ENCODE results near the gene FREY1. TPM values are rescaled to one million over a fixed set of nuclear protein-coding genes. Genes with fewer than 3 reads are reported as not detected.

FREY1 gene
- total and polyA plus RNA-seq, 2 of the 4 experiments (the other 2 are of a cell fraction), result 0.21 TPM; not detected in 1

- dilution Hi-C loops (cut with HindIII; ENCODE audit: low sequenced_read_pairs, unreplicated experiment) (no loop called here), in situ Hi-C loops (cut with MboI; ENCODE audit: low sequenced_read_pairs) (no loop called here), intact Hi-C loops (cut with micrococcal nuclease) (no loop called here)
- no TSS peak for BruUV-seq (replicated peaks)
- 60% methylated on average over 2 of the region's 6 CpGs; no CpG with 5 or more reads in 1 of the 2 experiments for WGBS, 2 experiments (ENCODE audit: extremely low coverage in 2 of 2, insufficient read length in 1 of 2)
- Histone ChIP-seq H3K18ac (ENCODE audit: low read depth, low read length) (no peak overlapping the region), H2BK5ac (ENCODE audit: low read depth, low read length, poor library complexity, severe bottlenecking) (no peak overlapping the region), H2AFZ (replicated peaks; ENCODE audit: low read length, poor library complexity) (no peak overlapping the region), H3K4ac (ENCODE audit: low read depth, low read length) (no peak overlapping the region), H3K79me1 (ENCODE audit: low read depth in 1 of 2, low read length in 2 of 2) (peaks cover 14 to 17% of the 10 kb centered on the region in 2 experiments), H3K27ac (ENCODE audit: insufficient read depth, low read length) (no peak overlapping the region), H3K4me2 (ENCODE audit: low read depth, low read length) (no peak overlapping the region), H3K23ac (ENCODE audit: low read depth, low read length) (no peak overlapping the region), H2BK15ac (ENCODE audit: low read depth, low read length) (no peak overlapping the region), H2AK5ac (ENCODE audit: low read depth, low read length) (no peak overlapping the region), H3K56ac (ENCODE audit: extremely low read depth, insufficient read depth, low read length) (no peak overlapping the region), H4K91ac (ENCODE audit: insufficient read depth, low read depth, low read length) (no peak overlapping the region), H3K27me3 (ENCODE audit: control insufficient read depth, insufficient read depth, low read length) (peaks cover 38% of the 10 kb centered on the region), H2AK9ac (replicated peaks; ENCODE audit: low read depth, low read length, poor library complexity) (no peak overlapping the region), H3K14ac (replicated peaks; ENCODE audit: low read depth, low read length) (no peak overlapping the region), H3K4me3 (ENCODE audit: insufficient read depth, low read depth, low read length) (no peak overlapping the region), H2BK120ac (ENCODE audit: low read depth, low read length) (no peak overlapping the region), H3K4me1 (ENCODE audit: control insufficient read depth, insufficient read depth, low read length) (no peaks in the 10 kb centered on the region), H3K36me3 (ENCODE audit: control insufficient read depth, insufficient read depth, low read length) (peaks cover 5% of the 10 kb centered on the region), H4K5ac (ENCODE audit: low read depth, low read length) (no peak overlapping the region), H4K8ac (ENCODE audit: low read depth in 2 of 2, low read length in 2 of 2) (no peak overlapping the region), H3K9ac (ENCODE audit: low read depth, low read length) (no peak overlapping the region), H4K20me1 (ENCODE audit: insufficient read depth, low read length) (peaks cover 3% of the 10 kb centered on the region), H2BK20ac (ENCODE audit: low read depth, low read length) (no peak overlapping the region), H3K9me1 (ENCODE audit: insufficient read depth, low read length) (0 out of 2 replicates have a peak, but pooled peaks cover 8% of the 10 kb centered on the region), H3K9me3 (ENCODE audit: control insufficient read depth, insufficient read depth, low read length) (no peaks in the 10 kb centered on the region)
- POLR2A ChIA-PET (ENCODE audit: unreplicated experiment), result no interaction called here
- CTCF ChIA-PET, result no interaction called here
- ATAC-seq (ENCODE audit: low read depth) (no peak), DNase-seq (no peak)
- TF ChIP-seq ELK1 (IDR thresholded peaks at IDR 0.05; ENCODE audit: borderline replicate concordance, low read depth, low read length) (no peak), MXI1 (IDR thresholded peaks at IDR 0.05; ENCODE audit: borderline replicate concordance, low read depth, low read length) (no peak), CTCF (conservative IDR thresholded peaks at IDR 0.05; ENCODE audit: low read depth, low read length) (no peak), SMC3 (IDR thresholded peaks at IDR 0.05; ENCODE audit: low read depth, low read length) (no peak), CEBPB (IDR thresholded peaks at IDR 0.05; ENCODE audit: low read depth, low read length) (no peak), POLR2A (IDR thresholded peaks at IDR 0.05; ENCODE audit: low read depth, low read length) (no peak), RAD21 (IDR thresholded peaks at IDR 0.05; ENCODE audit: low read length) (no peak), USF2 (IDR thresholded peaks at IDR 0.05; ENCODE audit: low read depth, low read length) (no peak), RCOR1 (IDR thresholded peaks at IDR 0.05; ENCODE audit: insufficient replicate concordance, low read length) (no peak), RFX5 (IDR thresholded peaks at IDR 0.05; ENCODE audit: low read depth, low read length) (no peak), MAFK (IDR thresholded peaks at IDR 0.05; ENCODE audit: low read depth, low read length) (no peak), FOS (IDR thresholded peaks at IDR 0.05; ENCODE audit: low read depth, low read length) (no peak), MAZ (IDR thresholded peaks at IDR 0.05; ENCODE audit: borderline replicate concordance, low read depth, low read length) (no peak), BHLHE40 (IDR thresholded peaks at IDR 0.05; ENCODE audit: low read depth, low read length) (no peak), NFE2L2 (IDR thresholded peaks at IDR 0.05; ENCODE audit: low read depth, low read length) (no peak)
Measured at GRCh38 chr11:45920531-45921477, 13.7 kb upstream of the FREY1 start.
